Measurements from ENCODE around the gene LRRC74A.

Gene LRRC74A

GRCh38 chr14:76855066-76855465 lies 28.9 kb downstream of the LRRC74A start:
- no peak for DNase-seq

GRCh38 chr14:76856769-76857168 lies 30.6 kb downstream of the LRRC74A start:
- DNase-seq = no peak

GRCh38 chr14:76861574-76862255 lies 35.5 kb downstream of the LRRC74A start:
- DNase-seq = no peak

- no peak for DNase-seq
Observed at GRCh38 chr14:76862546-76863282, 36.5 kb downstream of the LRRC74A start.

GRCh38 chr14:76863724-76864407 lies 37.7 kb downstream of the LRRC74A start:
- DNase-seq = peak; percentile 36 to 53

- no peak for DNase-seq
Observed at GRCh38 chr14:76866456-76866855, 40.2 kb downstream of the LRRC74A start.

- peak; percentile 23 to 67 for DNase-seq
Observed at GRCh38 chr14:76867516-76868453, 41.6 kb downstream of the LRRC74A start.

GRCh38 chr14:76868454-76869170 lies 42.4 kb downstream of the LRRC74A start:
- no peak for DNase-seq

- no peak for DNase-seq
Observed at GRCh38 chr14:76870166-76870565, 44.0 kb downstream of the LRRC74A start.

GRCh38 chr14:76872796-76873432 lies 46.7 kb downstream of the LRRC74A start:
- DNase-seq = peak; percentile 10 to 59

- DNase-seq = no peak
Observed at GRCh38 chr14:76874734-76875133, 48.5 kb downstream of the LRRC74A start.

GRCh38 chr14:76876076-76876475 lies 49.9 kb downstream of the LRRC74A start:
- peak; percentile 17 to 57 for DNase-seq

GRCh38 chr14:76877871-76878270 lies 51.7 kb downstream of the LRRC74A start:
- DNase-seq = no peak

- no peak for DNase-seq
Observed at GRCh38 chr14:76880449-76880848, 54.2 kb downstream of the LRRC74A start.

GRCh38 chr14:76881348-76881747 lies 55.1 kb downstream of the LRRC74A start:
- no peak for DNase-seq

GRCh38 chr14:76882651-76883050 lies 56.4 kb downstream of the LRRC74A start:
- DNase-seq = no peak

- no peak for DNase-seq
Observed at GRCh38 chr14:76883447-76883846, 57.2 kb downstream of the LRRC74A start.

- DNase-seq = no peak
Observed at GRCh38 chr14:76884394-76884793, 58.2 kb downstream of the LRRC74A start.

GRCh38 chr14:76884853-76885276 lies 58.7 kb downstream of the LRRC74A start:
- no peak for DNase-seq

- no peak for DNase-seq
Observed at GRCh38 chr14:76887191-76887590, 61.0 kb downstream of the LRRC74A start.

- no peak for DNase-seq
Observed at GRCh38 chr14:76891391-76891790, 65.2 kb downstream of the LRRC74A start.
